ENCODE results near the gene PER3. TPM values are rescaled to one million over a fixed set of nuclear protein-coding genes. Genes with fewer than 3 reads are reported as not detected.

Gene PER3
- total RNA-seq, 1 experiment from 2014 or later, result 5.8 TPM

DNA sequence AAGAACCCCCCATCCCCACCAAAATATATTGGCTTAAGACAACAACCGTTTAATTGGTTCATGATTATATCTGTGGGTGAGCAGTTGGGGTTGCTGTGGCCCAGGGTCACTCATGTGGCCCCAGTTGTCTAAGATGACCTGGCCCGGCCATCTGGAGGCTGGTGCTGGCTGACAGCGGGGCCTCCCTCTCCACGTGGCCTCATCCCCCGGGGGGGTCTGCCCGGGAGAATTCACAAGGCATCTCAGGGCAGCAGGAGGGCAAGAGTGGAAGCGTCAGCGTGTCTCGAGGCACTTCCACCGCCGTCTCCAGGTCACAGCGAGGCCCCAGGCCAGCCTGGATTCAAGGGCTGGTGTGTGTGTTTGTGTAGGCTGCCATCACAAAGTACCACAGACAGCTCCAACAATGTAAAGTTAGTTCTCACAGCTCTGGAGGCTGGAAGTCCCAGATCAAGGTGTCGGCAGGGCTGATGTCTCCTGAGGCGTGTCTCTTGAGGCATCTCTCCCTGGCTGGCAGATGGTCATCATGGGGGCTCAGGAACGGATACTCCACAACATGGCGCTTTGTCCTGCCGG is 79.8 kb downstream of the PER3 start (continued):
- TF ChIP-seq, protein P1, sequence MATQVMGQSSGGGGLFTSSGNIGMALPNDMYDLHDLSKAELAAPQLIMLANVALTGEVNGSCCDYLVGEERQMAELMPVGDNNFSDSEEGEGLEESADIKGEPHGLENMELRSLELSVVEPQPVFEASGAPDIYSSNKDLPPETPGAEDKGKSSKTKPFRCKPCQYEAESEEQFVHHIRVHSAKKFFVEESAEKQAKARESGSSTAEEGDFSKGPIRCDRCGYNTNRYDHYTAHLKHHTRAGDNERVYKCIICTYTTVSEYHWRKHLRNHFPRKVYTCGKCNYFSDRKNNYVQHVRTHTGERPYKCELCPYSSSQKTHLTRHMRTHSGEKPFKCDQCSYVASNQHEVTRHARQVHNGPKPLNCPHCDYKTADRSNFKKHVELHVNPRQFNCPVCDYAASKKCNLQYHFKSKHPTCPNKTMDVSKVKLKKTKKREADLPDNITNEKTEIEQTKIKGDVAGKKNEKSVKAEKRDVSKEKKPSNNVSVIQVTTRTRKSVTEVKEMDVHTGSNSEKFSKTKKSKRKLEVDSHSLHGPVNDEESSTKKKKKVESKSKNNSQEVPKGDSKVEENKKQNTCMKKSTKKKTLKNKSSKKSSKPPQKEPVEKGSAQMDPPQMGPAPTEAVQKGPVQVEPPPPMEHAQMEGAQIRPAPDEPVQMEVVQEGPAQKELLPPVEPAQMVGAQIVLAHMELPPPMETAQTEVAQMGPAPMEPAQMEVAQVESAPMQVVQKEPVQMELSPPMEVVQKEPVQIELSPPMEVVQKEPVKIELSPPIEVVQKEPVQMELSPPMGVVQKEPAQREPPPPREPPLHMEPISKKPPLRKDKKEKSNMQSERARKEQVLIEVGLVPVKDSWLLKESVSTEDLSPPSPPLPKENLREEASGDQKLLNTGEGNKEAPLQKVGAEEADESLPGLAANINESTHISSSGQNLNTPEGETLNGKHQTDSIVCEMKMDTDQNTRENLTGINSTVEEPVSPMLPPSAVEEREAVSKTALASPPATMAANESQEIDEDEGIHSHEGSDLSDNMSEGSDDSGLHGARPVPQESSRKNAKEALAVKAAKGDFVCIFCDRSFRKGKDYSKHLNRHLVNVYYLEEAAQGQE (IDR thresholded peaks at IDR 0.05; ENCODE audit: low read depth), result no peak
- TF ChIP-seq SIN3A (IDR thresholded peaks at IDR 0.05; ENCODE audit: low read depth) (no peak), SP1 (IDR thresholded peaks at IDR 0.05; ENCODE audit: low read depth) (no peak)

DNA sequence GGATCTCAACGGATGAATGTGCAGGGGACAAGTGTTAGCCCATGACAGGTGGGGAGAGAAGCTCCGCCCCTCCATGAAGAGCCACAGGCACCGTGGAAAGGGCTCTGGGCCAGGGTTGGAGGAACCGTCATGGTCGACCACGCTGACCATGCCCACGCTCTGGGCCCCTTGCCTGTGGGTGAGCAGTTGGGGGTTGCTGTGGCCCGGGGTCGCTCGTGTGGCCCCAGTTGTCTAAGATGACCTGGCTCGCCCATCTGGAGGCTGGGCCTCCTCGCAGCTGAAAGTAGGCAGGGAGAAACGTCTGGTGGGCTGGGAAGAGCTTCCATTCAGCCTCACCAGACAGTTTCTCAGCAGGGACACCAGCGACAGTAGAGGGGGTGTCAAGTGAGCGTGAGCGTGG is 81.9 kb downstream of the PER3 start:
- no peak overlapping the region for H3K27ac ChIP-seq (ENCODE audit: low read depth, low read length)
- ChIA-PET RAD21 (ENCODE audit: low non-redundant PET in 1 of 2, low total read pairs in 2 of 2, uncharacterized antibody in 2 of 2, unreplicated experiment in 2 of 2) (no interaction called here), CTCF (no interaction called here), POLR2A (no interaction called here)
- H2AFZ ChIP-seq (ENCODE audit: low read depth, low read length, poor library complexity, severe bottlenecking), result no peak overlapping the region
- no peak overlapping the region for H3K4me2 ChIP-seq (ENCODE audit: low read length)
- no peak overlapping the region for H3K4me3 ChIP-seq (replicated peaks in 1 of 2; ENCODE audit: low read depth in 1 of 2, low read length in 2 of 2)
- no peaks in the 10 kb centered on the region for H3K9me2 ChIP-seq (ENCODE audit: insufficient read depth)
- no peaks in the 10 kb centered on the region for H3K9me3 ChIP-seq (ENCODE audit: control insufficient read depth in 1 of 2, insufficient read depth in 1 of 2, low read depth in 1 of 2, low read length in 2 of 2)
- BruUV-seq (replicated peaks), result no TSS peak
- no peak for DNase-seq (ENCODE audit: low read depth, low spot score)
- H3K36me3 ChIP-seq (ENCODE audit: control insufficient read depth in 1 of 2, insufficient read depth in 2 of 2, low read length in 2 of 2), result no peaks in the 10 kb centered on the region
- no peaks in the 10 kb centered on the region for H3K27me3 ChIP-seq (ENCODE audit: insufficient read depth, low read length)
- no peaks in the 10 kb centered on the region for H3K79me2 ChIP-seq (ENCODE audit: insufficient read depth, low read length)
- no peaks in the 10 kb centered on the region for H4K20me1 ChIP-seq (ENCODE audit: insufficient read depth)
- H3K4me1 ChIP-seq (ENCODE audit: control insufficient read depth in 1 of 2, insufficient read depth in 2 of 2, low read length in 2 of 2), result no peaks in the 10 kb centered on the region
- intact Hi-C loops (cut with micrococcal nuclease), result no loop called here
- H3K9ac ChIP-seq (ENCODE audit: low read length), result no peak overlapping the region
- ATAC-seq, result no peak
- TF ChIP-seq RAD21 (IDR thresholded peaks at IDR 0.05; ENCODE audit: low read depth) (no peak), ZFX (IDR thresholded peaks at IDR 0.05) (no peak), JUND (IDR thresholded peaks at IDR 0.05) (no peak), YY1 (IDR thresholded peaks at IDR 0.05; ENCODE audit: extremely low read depth, insufficient replicate concordance, low read depth, low read length) (no peak), SRF (IDR thresholded peaks at IDR 0.05; ENCODE audit: low read depth) (no peak), SP1 (IDR thresholded peaks at IDR 0.05; ENCODE audit: low read depth) (no peak), POLR2A (IDR thresholded peaks at IDR 0.05; ENCODE audit: borderline replicate concordance, extremely low read depth, insufficient read depth, insufficient read length) (no peak), ZNF274 (IDR thresholded peaks at IDR 0.05; ENCODE audit: low read depth, low read length) (no peak), EZH2 (IDR thresholded peaks at IDR 0.05) (no peak), CEBPB (IDR thresholded peaks at IDR 0.05; ENCODE audit: low read depth) (no peak)
- TF ChIP-seq, protein P2, sequence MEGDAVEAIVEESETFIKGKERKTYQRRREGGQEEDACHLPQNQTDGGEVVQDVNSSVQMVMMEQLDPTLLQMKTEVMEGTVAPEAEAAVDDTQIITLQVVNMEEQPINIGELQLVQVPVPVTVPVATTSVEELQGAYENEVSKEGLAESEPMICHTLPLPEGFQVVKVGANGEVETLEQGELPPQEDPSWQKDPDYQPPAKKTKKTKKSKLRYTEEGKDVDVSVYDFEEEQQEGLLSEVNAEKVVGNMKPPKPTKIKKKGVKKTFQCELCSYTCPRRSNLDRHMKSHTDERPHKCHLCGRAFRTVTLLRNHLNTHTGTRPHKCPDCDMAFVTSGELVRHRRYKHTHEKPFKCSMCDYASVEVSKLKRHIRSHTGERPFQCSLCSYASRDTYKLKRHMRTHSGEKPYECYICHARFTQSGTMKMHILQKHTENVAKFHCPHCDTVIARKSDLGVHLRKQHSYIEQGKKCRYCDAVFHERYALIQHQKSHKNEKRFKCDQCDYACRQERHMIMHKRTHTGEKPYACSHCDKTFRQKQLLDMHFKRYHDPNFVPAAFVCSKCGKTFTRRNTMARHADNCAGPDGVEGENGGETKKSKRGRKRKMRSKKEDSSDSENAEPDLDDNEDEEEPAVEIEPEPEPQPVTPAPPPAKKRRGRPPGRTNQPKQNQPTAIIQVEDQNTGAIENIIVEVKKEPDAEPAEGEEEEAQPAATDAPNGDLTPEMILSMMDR (IDR thresholded peaks at IDR 0.05 in 2 of 3, conservative IDR thresholded peaks at IDR 0.05 in 1 of 3; ENCODE audit: borderline replicate concordance in 1 of 3, insufficient read depth in 1 of 3, low read depth in 2 of 3, low read length in 2 of 3), result no peak
- TF ChIP-seq, protein P1 (IDR thresholded peaks at IDR 0.05; ENCODE audit: low read depth), result no peak
- TF ChIP-seq, protein P3, sequence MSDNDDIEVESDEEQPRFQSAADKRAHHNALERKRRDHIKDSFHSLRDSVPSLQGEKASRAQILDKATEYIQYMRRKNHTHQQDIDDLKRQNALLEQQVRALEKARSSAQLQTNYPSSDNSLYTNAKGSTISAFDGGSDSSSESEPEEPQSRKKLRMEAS (IDR thresholded peaks at IDR 0.05), result no peak

All from HCT116 (cell line).